AG09319 (cell line): ENCODE results near the gene CDH13.

Experiments used
- DNase-seq: peaks from one replicate; pipeline ENCODE4 v3.0.0-alpha.2; 2010; ENCODE audit warnings: low read depth; ENCODE audit errors: extremely low read depth
- CTCF ChIP-seq: IDR thresholded peaks from 2 replicates; pipeline ENCODE4 v1.5.1; 2011; ENCODE audit warnings: low read depth, mild to moderate bottlenecking, inconsistent platforms, low read length, moderate library complexity

CDH13 gene

GRCh38 chr16:82967424-82967823 is 340.7 kb downstream of the CDH13 start:
- TF ChIP-seq CTCF, result no peak
- DNase-seq, result no peak

GRCh38 chr16:82971126-82971525 is 344.4 kb downstream of the CDH13 start:
- DNase-seq, result no peak

GRCh38 chr16:82972331-82972919 is 345.7 kb downstream of the CDH13 start:
- DNase-seq, result no peak
- no peak for TF ChIP-seq CTCF

More at GRCh38 chr16:82971126-82971525, 344.4 kb downstream of the CDH13 start:
- TF ChIP-seq CTCF, result no peak

GRCh38 chr16:82979406-82980111 is 352.8 kb downstream of the CDH13 start:
- no peak for TF ChIP-seq CTCF
- no peak for DNase-seq

GRCh38 chr16:82980810-82981209 is 354.0 kb downstream of the CDH13 start:
- TF ChIP-seq CTCF, result no peak
- no peak for DNase-seq

GRCh38 chr16:82987767-82988166 is 361.0 kb downstream of the CDH13 start:
- no peak for DNase-seq

More at GRCh38 chr16:82987767-82988166, 361.0 kb downstream of the CDH13 start:
- TF ChIP-seq CTCF, result no peak
